HUDEP-2 (cell line): Measurements from ENCODE around the gene UBASH3B.

Experiments
- DNase-seq, 76 experiments: peaks; one replicate each; lab custom pipeline; 2025; ENCODE audit not compliant: unreplicated experiment in 76 of 76; lab: John Stamatoyannopoulos, UW

Gene UBASH3B

DNA sequence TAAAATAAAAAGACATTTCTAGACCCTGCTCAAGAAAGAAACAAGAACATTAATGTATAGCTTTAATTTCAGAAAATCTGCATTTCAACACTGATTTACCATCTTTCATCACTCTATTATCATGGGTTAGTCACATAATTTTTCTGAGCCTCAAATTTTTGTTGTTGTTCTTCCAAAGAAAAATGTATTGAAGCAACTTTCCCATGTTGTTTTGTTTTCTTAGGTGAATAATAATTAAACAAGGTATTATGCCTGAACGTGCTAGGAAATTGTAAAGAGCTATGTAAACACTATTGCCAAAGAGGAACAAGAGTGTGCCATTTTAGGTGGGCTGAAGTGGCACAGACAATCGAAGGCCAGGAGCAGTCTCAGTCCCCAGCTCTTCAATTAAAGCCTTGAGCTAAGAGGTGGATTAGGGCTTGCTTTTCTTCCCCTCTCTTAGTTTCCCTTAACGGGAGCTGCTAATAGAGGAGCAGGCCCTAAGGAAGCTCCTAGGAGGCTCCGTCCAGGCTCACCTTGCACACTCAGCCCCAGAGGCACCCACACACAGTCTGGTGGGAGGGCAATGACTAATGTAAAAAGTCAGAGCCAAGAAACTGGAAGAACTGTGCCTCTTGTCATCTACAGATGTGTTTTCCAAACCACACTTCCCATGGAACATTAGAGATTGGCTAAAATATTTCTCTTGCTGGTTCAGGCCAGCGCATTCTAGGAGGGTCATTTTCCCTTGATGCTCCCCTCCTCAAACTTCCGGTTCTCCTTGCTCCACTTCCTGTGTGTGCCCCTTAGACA, 8.8 kb upstream of the UBASH3B start:
- DNase-seq, result no peak

DNA sequence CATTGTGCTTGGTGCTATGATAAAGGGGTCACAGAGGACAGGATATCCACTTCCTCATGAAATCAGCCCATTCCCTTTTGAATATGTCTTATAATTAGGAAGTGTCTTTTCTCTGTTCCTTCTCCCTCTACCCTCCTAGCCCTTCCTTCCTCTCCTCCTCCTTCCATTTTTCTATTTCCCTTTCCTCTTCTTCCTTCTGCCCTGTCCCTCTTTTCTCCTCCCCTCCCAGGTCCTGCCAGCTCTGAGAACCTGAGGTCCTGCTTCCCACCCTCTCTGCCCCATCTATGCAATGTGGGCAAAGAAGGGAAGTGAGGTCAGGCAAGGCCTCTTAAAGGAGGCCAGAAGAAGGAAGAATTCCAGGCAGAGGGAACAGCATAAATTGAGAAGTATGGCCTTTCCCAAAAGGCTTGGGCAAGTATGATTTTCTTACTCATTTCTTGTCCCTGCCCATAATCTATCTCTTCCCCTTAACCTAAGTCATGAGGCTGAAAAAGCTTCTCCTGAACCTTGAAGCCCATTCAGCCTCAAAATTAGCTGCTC, 7.7 kb upstream of the UBASH3B start:
- no peak for DNase-seq

DNA sequence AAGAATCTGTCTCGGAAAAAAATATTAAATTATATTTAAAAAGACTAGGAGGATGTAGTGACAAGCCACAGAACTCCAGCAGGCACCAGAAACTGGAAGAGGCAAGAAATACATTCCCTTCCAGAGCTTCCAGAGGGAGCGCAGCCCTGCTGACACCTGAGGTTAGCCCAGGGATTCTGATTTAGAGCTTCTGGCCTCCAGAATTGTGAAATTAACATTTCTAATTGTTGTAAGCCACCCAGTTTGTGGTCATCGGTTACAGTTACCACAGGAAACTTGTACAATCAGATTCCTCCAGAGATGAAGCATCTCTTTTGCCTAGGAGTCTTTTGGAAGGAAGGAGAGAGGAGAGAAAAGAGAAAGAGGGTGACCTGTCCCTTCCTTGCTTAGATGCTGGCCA, 6.4 kb upstream of the UBASH3B start:
- DNase-seq, result no peak

GRCh38 chr11:122650619-122651018, 4.9 kb upstream of the UBASH3B start:
- DNase-seq, result no peak

DNA sequence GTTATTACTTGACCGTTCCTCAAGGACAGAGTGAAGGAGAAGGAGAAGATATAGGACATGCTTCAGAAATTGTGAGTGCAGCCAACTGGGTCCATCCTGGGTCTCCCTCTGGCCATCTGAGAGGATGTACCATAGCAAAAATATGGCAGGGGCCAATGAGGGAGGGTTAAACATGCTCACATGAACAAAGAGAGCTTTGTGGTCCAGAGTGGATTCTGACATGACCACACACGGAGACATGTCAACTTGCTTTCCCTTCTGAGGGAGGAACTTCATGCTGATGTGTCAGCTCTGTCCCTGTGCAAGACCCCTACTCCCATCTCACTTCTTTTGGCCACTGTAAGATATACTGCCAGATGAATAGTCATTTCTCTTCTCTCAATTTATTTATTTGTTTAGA, 3.0 kb upstream of the UBASH3B start:
- no peak for DNase-seq

DNA sequence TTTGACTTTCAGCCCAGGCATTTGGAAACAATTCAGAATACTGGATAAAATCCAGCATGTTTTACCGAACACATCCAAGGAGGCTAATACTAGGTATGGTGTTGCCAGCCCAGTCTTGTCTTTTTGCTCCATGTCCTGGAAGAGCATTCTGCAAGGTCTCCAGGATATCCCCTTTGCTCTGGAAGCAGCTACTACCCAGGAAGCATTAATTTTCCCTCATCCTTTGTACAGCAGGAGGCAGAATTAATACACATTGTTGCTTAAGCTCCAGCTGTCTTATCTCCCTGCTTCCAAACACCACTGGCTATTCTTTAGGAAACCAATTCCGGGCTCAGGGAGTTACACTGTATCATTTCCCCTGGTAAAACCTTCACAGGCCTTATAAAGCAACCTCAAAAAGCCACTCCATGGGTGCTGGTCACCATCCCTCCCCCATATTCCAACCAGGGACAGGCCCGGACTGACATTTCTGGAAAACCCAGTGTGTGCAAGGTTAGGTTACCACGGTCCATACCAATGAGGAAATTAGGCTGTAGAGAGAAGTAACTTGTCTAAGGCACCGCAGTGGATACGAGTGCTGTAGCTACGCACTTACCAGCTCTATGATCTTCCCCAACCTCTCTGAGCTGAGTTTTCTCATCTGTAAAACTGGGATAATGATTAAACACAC, 1.5 kb upstream of the UBASH3B start:
- DNase-seq, result no peak

DNA sequence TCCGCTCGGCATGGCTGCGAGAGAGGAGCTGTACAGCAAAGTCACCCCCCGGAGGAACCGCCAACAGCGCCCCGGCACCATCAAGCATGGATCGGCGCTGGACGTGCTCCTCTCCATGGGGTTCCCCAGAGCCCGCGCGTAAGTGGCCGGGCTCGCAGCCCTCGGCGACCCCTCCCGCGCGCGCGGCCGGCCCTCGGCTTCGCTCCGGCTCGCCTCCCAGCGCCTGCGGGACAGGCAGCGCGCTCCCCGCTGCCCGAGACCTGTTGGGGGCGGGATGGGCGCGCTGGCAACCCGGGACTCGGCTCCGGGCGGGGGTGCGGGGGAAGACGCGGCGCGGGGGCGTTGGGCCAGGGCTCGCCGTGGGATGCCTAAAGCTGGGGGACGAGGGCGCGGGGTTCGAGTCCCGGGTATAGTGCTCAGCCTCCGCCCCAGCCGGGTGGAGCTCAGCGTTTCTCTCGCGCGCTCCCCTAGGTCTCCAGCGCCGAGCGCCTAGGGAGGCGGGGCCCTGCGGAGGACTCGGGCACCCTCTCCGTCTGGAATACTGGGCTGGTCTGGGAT, 630 bp downstream of the UBASH3B start:
- DNase-seq, result peak in 30 of 76 experiments; percentile 7 to 62 (median 32)

GRCh38 chr11:122656631-122657101, 1.1 kb downstream of the UBASH3B start:
- peak in 8 of 76 experiments; percentile 4 to 30 (median 16) for DNase-seq

DNA sequence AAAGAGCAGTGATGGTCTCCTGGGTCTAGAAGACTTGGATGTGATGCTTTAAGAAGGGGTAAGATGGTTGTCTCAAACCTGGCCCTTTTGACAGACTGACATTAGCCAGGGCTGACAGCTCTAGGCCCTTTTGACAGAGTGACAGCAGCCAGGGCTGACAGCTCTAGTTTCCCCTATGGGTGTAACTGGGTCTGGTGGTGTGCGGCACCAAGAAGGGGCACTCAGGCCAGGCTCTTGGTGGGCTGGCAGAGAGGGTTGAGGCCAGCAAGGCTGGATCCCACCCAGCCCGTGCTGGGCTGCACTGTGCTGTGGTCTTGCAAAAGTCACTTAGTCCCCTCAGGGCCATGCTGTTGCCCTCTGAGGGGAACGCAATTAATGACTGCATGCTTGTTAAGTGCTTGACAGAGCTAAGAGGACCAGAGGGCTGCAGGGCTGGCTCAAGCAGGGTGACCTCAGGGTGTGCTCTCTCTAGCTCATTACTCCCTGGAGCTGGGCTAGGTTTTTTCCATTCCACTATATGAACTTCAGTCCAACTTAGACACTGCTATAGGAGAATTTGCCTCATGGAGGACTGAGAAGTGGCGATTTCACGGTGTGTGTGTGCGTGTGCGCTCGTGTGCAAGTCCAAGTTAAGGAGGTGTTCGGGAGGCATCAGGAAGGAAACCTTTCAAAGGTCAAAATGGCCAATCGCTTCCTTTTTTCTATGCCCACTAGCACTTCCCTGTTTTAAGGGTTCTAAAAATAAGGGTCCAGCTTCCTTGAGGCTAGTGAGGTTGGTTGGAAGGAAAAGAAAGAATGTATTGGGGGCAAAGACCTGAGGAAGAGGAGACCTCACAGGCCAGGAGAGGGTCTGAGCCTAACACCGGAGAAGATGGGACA, 4.4 kb downstream of the UBASH3B start:
- DNase-seq, result no peak

GRCh38 chr11:122661182-122661945, 5.8 kb downstream of the UBASH3B start:
- DNase-seq, result no peak

DNA sequence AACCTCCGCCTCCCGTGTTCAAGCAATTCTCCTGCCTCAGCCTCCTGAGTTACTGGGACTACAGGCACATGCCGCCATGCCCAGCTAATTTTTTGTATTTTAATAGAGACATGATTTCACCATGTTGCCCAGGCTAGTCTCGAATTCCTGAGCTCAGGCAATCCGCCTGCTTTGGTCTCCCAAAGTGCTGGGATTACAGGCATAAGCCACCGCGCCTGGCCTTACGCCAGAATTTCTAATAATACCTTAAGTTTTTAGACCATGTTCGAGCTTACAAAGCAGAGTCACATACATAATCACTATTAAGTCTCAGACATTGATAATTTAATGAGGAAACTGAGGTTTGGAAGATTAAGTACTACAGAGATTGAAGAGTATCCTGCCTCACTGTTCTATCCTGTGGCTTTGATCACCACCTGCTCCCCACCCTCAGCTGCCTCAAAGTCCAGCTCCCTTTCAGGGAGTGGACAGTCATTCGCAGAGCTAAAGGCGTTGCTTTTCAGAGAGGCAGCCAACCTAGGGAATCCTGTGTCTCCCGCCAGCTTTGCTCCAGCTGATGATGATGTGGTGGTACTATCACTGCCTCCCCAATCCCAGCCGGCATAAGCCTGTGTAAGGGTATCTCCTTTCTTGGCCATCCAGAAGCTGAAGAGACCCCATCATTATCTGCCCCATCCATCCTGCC, 7.7 kb downstream of the UBASH3B start:
- no peak for DNase-seq

DNA sequence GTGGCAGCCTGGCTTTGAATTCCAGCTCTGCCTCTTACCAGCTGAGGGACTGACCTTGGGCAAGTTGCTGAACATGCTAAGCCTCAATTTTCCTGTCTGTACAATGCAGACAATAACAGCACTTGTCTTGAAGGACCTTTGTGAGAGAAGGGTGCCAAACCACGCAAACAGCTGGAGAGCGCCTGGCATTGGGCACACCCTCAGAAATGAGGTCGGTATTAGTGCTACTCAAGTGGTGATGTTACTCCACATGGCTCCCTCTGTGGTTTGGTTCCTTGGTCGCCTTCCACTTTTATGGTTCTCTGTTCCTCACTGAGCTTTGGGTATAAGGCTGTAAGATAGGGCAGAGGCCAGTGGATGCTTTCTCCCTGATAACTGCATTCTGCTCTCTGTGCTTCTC, 8.2 kb downstream of the UBASH3B start:
- DNase-seq, result peak in 26 of 76 experiments; percentile 2 to 52 (median 18)

- DNase-seq, result no peak
Observed at GRCh38 chr11:122664188-122664587, 8.7 kb downstream of the UBASH3B start.

- no peak for DNase-seq
Observed at GRCh38 chr11:122665861-122666260, 10.3 kb downstream of the UBASH3B start.

DNA sequence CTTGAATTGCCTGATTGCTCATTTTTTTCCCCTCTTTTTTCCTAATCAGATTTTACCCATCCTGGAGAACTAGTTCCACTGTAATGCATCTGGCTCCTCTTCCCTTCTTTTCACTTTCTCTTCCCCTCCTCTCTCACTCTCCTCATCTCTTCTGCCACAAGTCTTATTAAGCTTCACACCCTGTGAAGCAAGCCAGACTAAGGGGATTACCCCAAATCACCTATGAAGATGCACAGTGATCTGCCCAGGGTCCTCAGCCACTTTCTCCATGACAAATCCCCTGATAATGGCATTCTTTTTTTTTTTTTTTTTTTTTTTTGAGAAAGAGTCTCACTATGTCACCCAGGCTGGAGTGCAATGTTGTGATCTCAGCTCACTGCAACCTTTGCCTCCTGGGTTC, 11.2 kb downstream of the UBASH3B start:
- DNase-seq, result no peak

GRCh38 chr11:122668562-122669090, 13.1 kb downstream of the UBASH3B start:
- DNase-seq, result no peak

- no peak for DNase-seq
Observed at GRCh38 chr11:122670131-122670530, 14.6 kb downstream of the UBASH3B start.

- peak in 1 of 76 experiments; percentile 5 for DNase-seq
Observed at GRCh38 chr11:122671400-122671891, 15.9 kb downstream of the UBASH3B start.

- DNase-seq, result no peak
Observed at GRCh38 chr11:122672892-122673291, 17.4 kb downstream of the UBASH3B start.
